ENCODE measurements around the gene COL27A1. TPM values are rescaled to one million over a fixed set of nuclear protein-coding genes. Genes with fewer than 3 reads are reported as not detected.

Gene COL27A1
- total RNA-seq = 51.0 TPM

- peak; percentile 81 for ATAC-seq
- peak; percentile 86 for DNase-seq (ENCODE audit: low spot score)
Measured at GRCh38 chr9:114155263-114155994, at the start of gene COL27A1. Gene COL27A1 (plus strand): TSS chr9:114155537. CDS start chr9:114155951, 414 bp downstream.

GRCh38 chr9:114107286-114108001, 47.9 kb upstream of the COL27A1 start:
- no peak for DNase-seq (ENCODE audit: low spot score)
- no peak for ATAC-seq

GRCh38 chr9:114108016-114108833, 47.1 kb upstream of the COL27A1 start:
- DNase-seq (ENCODE audit: low spot score) (peak; percentile 85), ATAC-seq (peak; percentile 100)

GRCh38 chr9:114109124-114109523, 46.2 kb upstream of the COL27A1 start:
- DNase-seq (ENCODE audit: low spot score) = no peak
- ATAC-seq = no peak

GRCh38 chr9:114110180-114110579, 45.2 kb upstream of the COL27A1 start:
- DNase-seq (ENCODE audit: low spot score) (no peak), ATAC-seq (no peak)

- DNase-seq (ENCODE audit: low spot score) (no peak), ATAC-seq (no peak)
Measured at GRCh38 chr9:114112325-114112724, 43.0 kb upstream of the COL27A1 start.

GRCh38 chr9:114112778-114113584, 42.4 kb upstream of the COL27A1 start:
- DNase-seq (ENCODE audit: low spot score) (peak; percentile 59), ATAC-seq (peak; percentile 27)

GRCh38 chr9:114114364-114114763, 41.0 kb upstream of the COL27A1 start:
- no peak for DNase-seq (ENCODE audit: low spot score)
- no peak for ATAC-seq

GRCh38 chr9:114115654-114116125, 39.6 kb upstream of the COL27A1 start:
- DNase-seq (ENCODE audit: low spot score) (no peak), ATAC-seq (no peak)

GRCh38 chr9:114116126-114116747, 39.1 kb upstream of the COL27A1 start:
- DNase-seq (ENCODE audit: low spot score) (no peak), ATAC-seq (no peak)

- ATAC-seq = peak; percentile 45
Measured at GRCh38 chr9:114117614-114117995, 37.7 kb upstream of the COL27A1 start.

GRCh38 chr9:114117996-114118830, 37.1 kb upstream of the COL27A1 start:
- peak; percentile 85 for ATAC-seq

More at GRCh38 chr9:114117614-114117995, 37.7 kb upstream of the COL27A1 start:
- no peak for DNase-seq (ENCODE audit: low spot score)

GRCh38 chr9:114119242-114120191, 35.8 kb upstream of the COL27A1 start:
- DNase-seq (ENCODE audit: low spot score) = no peak

More at GRCh38 chr9:114117996-114118830, 37.1 kb upstream of the COL27A1 start:
- DNase-seq (ENCODE audit: low spot score) = peak; percentile 57

GRCh38 chr9:114120192-114121014, 34.9 kb upstream of the COL27A1 start:
- ATAC-seq = no peak
- DNase-seq (ENCODE audit: low spot score) = no peak

More at GRCh38 chr9:114119242-114120191, 35.8 kb upstream of the COL27A1 start:
- ATAC-seq = no peak

- DNase-seq (ENCODE audit: low spot score) = no peak
Measured at GRCh38 chr9:114121227-114122135, 33.9 kb upstream of the COL27A1 start.

More at GRCh38 chr9:114121227-114122135, 33.9 kb upstream of the COL27A1 start:
- no peak for ATAC-seq

Measured in left lobe of liver (tissue), 2 donors.